ENCODE results near the gene APP.

The APP gene

DNA sequence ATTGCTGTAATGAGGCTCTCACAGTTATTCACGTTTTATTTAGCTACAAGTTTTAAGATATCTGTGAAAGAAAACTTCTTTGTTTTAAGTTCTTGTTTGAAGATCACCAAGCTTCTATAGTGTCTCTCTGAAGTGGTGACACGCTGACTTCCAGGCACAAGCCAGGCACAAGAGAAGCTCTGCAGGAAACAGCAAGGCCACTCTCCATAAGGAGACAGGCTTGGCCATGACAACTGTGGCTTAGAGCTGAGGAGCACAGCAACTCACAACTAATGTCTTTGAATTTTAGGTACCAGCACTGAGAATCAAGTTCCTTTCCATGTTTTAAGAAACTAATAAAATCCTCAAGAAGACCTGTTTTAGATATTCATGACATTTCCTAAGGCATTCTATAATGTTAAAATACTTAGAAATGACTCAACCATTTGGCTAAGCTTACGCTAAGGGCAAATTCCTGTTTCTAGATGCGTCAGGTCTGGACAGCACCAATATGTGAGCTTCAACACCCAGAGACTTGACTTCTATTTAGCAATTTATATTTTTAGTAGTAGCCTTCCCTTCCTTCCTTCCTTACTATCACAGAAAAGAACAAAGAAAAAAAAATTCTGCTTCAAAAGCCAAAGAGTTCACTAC lies 40.2 kb downstream of the APP start:
- H3K36me3 ChIP-seq: no peaks in the 10 kb centered on the region; the same call in none of the 2 replicates
- TF ChIP-seq, protein P1, sequence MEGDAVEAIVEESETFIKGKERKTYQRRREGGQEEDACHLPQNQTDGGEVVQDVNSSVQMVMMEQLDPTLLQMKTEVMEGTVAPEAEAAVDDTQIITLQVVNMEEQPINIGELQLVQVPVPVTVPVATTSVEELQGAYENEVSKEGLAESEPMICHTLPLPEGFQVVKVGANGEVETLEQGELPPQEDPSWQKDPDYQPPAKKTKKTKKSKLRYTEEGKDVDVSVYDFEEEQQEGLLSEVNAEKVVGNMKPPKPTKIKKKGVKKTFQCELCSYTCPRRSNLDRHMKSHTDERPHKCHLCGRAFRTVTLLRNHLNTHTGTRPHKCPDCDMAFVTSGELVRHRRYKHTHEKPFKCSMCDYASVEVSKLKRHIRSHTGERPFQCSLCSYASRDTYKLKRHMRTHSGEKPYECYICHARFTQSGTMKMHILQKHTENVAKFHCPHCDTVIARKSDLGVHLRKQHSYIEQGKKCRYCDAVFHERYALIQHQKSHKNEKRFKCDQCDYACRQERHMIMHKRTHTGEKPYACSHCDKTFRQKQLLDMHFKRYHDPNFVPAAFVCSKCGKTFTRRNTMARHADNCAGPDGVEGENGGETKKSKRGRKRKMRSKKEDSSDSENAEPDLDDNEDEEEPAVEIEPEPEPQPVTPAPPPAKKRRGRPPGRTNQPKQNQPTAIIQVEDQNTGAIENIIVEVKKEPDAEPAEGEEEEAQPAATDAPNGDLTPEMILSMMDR (IDR thresholded peaks at IDR 0.05; ENCODE audit: low read depth, low read length): no peak
- no peaks in the 10 kb centered on the region for H3K27me3 ChIP-seq
- no peak for DNase-seq
- H3K9me3 ChIP-seq: no peaks in the 10 kb centered on the region
- H3K4me1 ChIP-seq: peaks cover 19% of the 10 kb centered on the region
- H3K4me3 ChIP-seq (ENCODE audit: low read depth, low read length): no peak overlapping the region

DNA sequence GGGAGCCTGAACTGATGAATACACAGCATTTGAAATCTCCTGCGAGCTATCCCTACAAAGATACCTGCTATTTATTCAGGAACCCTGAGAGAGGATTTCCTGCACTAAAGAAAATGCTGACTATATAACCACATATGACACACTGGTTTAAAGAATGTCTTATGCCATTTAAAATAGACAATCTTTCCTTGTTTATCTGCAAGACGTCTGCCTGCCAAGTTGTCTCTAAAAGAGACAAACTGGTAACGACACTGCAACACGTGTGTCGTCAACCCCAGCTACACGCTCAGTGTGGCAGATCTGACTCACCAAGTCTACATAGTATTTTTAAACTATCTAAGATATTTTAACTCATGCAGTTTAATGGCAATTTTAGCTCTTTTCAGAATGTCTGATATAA lies 42.7 kb downstream of the APP start:
- TF ChIP-seq, protein P1 (IDR thresholded peaks at IDR 0.05; ENCODE audit: low read depth, low read length): no peak
- H3K36me3 ChIP-seq: no peaks in the 10 kb centered on the region; the same call in none of the 2 replicates
- H3K4me1 ChIP-seq: peaks cover 24% of the 10 kb centered on the region
- H3K9me3 ChIP-seq: no peaks in the 10 kb centered on the region
- H3K27me3 ChIP-seq: no peaks in the 10 kb centered on the region
- H3K4me3 ChIP-seq (ENCODE audit: low read depth, low read length): no peak overlapping the region
- DNase-seq: no peak

DNA sequence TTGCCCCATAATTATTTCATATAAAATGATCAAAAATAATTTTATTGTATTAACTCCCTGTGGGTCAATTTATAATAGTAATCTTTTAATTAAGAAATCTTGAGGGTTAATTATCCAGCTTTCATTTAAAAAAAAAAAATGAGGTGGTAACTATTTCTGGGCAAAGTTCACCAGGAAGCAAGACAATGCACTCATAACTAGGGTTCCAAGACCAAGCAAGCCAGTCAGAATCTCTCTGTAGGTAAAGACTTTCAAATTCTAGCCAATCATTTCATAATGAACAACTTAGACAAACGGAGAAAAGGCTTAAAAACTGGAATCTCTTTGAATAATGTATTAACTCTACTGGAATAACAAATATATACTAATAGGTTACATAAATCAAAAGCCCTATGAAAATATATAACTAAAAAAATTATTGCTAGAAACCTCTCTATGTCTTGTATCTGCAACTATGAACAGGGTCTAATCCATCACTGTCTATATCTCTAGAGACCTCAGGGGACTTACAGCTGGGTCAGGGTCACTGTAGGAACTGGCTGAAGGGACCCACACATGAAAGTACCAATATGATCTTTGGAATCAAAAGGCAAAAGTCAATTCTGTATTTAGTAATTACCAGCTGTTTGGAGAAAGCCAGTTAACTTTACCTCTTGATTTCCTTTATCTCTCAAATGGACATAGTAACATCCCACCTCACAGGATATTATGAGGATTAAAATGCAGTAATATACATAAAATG lies 43.3 kb downstream of the APP start:
- DNase-seq: no peak
- peaks cover 24% of the 10 kb centered on the region for H3K4me1 ChIP-seq
- TF ChIP-seq, protein P1 (IDR thresholded peaks at IDR 0.05; ENCODE audit: low read depth, low read length): no peak

DNA sequence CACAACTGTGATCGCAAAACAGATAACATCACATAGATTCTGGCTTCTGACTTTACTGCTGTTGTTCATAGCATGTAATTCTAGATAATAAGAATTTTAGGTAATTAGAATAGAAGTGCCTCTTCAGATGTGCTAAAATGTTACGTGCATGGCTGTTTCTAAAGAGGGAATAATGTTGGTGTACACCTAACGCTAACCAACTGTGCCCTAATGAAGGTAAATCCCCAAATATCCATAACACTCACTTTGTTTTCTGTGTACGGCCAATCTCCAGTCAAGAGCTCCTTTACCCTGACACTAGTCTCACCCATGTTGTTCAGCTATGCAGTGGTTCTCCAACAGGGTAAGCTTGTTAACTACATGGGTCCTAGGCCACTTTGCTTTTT lies 44.4 kb downstream of the APP start:
- H3K27me3 ChIP-seq: no peaks in the 10 kb centered on the region
- H3K9me3 ChIP-seq: no peaks in the 10 kb centered on the region
- TF ChIP-seq, protein P1 (IDR thresholded peaks at IDR 0.05; ENCODE audit: low read depth, low read length): no peak
- H3K4me3 ChIP-seq (ENCODE audit: low read depth, low read length): no peak overlapping the region
- peaks cover 24% of the 10 kb centered on the region for H3K4me1 ChIP-seq
- DNase-seq: no peak
- H3K36me3 ChIP-seq: no peaks in the 10 kb centered on the region; the same call in none of the 2 replicates

More for the DNA sequence above, 43.3 kb downstream of the APP start:
- Histone ChIP-seq H3K36me3 (no peaks in the 10 kb centered on the region; the same call in none of the 2 replicates), H3K4me3 (ENCODE audit: low read depth, low read length) (no peak overlapping the region), H3K27me3 (no peaks in the 10 kb centered on the region), H3K9me3 (no peaks in the 10 kb centered on the region)

DNA sequence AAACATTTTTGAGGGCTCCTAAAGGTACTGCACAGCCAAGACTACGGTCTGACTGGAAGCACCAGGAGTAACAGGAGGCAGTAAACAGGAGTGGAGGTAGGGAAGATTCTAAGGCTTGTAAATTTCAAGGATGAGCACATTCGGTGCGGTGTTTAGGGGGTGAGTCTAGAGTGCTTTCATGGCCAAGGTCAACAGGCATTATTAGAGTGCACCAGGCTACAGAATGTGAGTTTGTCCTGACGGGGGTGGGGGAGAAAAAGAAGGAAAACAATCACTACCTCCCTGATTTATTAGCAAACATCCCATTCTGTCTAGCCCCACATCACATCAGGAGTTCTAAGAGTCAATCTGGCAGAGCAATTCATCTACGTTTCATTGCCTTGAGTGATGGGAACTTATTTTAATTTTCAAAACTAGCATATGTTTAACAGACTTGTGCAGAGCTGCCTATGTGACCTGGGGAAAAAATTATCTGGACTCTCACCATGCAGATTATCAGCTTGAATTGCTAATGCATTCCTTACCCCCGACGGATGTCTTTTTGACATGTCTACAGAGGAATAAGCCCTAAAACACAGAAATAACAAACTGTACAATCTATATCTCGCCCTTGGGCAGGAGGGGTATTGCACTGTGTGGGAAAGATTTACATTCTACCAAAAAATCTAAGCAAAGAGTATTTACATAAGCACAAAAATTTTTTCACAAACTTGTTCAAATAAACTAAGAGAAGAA lies 45.0 kb downstream of the APP start:
- H3K9me3 ChIP-seq: no peaks in the 10 kb centered on the region
- no peak overlapping the region for H3K4me3 ChIP-seq (ENCODE audit: low read depth, low read length)
- TF ChIP-seq, protein P1 (IDR thresholded peaks at IDR 0.05; ENCODE audit: low read depth, low read length): no peak
- no peak for DNase-seq
- H3K4me1 ChIP-seq: peaks cover 24% of the 10 kb centered on the region
- no peaks in the 10 kb centered on the region for H3K27me3 ChIP-seq
- no peaks in the 10 kb centered on the region; the same call in none of the 2 replicates for H3K36me3 ChIP-seq
